ENCODE data around the gene MCCD1. TPM values are rescaled to one million over a fixed set of nuclear protein-coding genes. Genes with fewer than 3 reads are reported as not detected.

MCCD1 gene
- total RNA-seq, 1 experiment from 2014 or later, result not detected

- no TSS peak for BruUV-seq (replicated peaks)
- H3K27me3 Mint-ChIP-seq (ENCODE audit: insufficient read depth, unreplicated experiment), result no peaks in the 10 kb centered on the region
- TF ChIP-seq CTCF (IDR thresholded peaks at IDR 0.05; ENCODE audit: insufficient read depth in 1 of 2, low read depth in 1 of 2, low read length in 1 of 2, severe bottlenecking in 1 of 2, unreplicated experiment in 1 of 2), result no peak
- no peak for DNase-seq
- intact Hi-C loops (cut with micrococcal nuclease; ENCODE audit: unreplicated experiment), result no loop called here
- H3K9me3 ChIP-seq, result no peaks in the 10 kb centered on the region
- H3K27me3 ChIP-seq (replicated peaks; ENCODE audit: control insufficient read depth, insufficient read depth, low read length), result no peaks in the 10 kb centered on the region
- POLR2A ChIA-PET, result interaction anchor here (1.0 kb wide), 1 partner anchor 7 kb away, joined by 5 read pairs; the partner anchor contains the start of gene DDX39B
- no peaks in the 10 kb centered on the region; the same call in 1 of the 2 replicates for H3K4me1 ChIP-seq
- H3K36me3 Mint-ChIP-seq (ENCODE audit: insufficient read depth, unreplicated experiment), result peaks cover 99% of the 10 kb centered on the region
- peaks cover 17% of the 10 kb centered on the region for H3K4me1 Mint-ChIP-seq (ENCODE audit: low read depth, unreplicated experiment)
- CTCF ChIA-PET, result no interaction called here
- peaks cover 16% of the 10 kb centered on the region for H3K36me3 ChIP-seq (ENCODE audit: control insufficient read depth, insufficient read depth, low read length)
- H3K27ac Mint-ChIP-seq (ENCODE audit: unreplicated experiment), result no peak overlapping the region
- H3K9me3 Mint-ChIP-seq (ENCODE audit: unreplicated experiment), result no peaks in the 10 kb centered on the region
- no peak overlapping the region for H3K4me3 Mint-ChIP-seq (ENCODE audit: unreplicated experiment)
- H3K4me3 ChIP-seq (ENCODE audit: low read depth, low read length), result no peak overlapping the region
Measured at GRCh38 chr6:31534521-31535040, 5.8 kb downstream of the MCCD1 start.

DNA sequence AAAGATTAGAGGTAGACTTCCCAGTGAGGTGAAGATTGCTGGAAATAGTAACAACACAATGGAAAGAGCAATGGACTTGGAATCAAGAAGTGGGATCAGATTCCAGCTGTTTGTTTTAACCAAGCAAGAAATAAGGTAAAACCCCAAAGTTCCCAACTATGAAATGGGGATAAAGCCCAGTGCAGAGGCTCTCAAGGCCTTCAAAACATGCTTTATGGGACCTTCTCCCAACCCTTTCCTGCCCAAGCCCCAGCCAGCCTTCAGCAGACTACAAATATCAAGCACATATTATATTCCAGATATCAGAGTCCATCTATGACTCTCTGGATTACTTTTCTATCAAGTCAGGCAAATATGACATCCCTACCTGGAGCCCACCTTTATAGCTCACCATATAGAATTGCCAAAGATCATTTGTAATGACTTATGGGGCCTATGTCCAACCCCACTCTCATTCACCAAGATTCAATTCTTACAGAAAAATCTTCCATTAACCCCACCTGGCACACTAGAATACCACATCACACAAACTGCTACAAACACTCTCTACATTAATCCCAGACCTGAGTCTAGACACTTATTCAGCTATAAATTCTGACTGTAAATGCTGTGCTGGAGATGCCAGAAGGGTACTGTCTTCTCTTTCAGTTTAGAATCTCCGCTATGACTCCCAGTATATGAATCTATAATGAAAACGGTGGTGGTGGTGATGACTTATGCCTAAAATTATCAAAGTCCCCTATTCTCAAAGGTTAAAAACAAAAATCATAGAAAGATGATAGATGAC, 7.0 kb downstream of the MCCD1 start:
- Mint-ChIP-seq H3K4me3 (ENCODE audit: unreplicated experiment) (no peak overlapping the region), H3K4me1 (ENCODE audit: low read depth, unreplicated experiment) (peaks cover 18% of the 10 kb centered on the region)
- POLR2A ChIA-PET, result no interaction called here

More for the DNA sequence above, 7.0 kb downstream of the MCCD1 start:
- Histone ChIP-seq H3K4me1 (no peaks in the 10 kb centered on the region; the same call in 1 of the 2 replicates), H3K27me3 (replicated peaks; ENCODE audit: control insufficient read depth, insufficient read depth, low read length) (no peaks in the 10 kb centered on the region), H3K36me3 (ENCODE audit: control insufficient read depth, insufficient read depth, low read length) (peaks cover 15% of the 10 kb centered on the region), H3K4me3 (ENCODE audit: low read depth, low read length) (no peak overlapping the region), H3K9me3 (no peaks in the 10 kb centered on the region)
- DNase-seq, result no peak
- no peak overlapping the region for H3K27ac Mint-ChIP-seq (ENCODE audit: unreplicated experiment)
- H3K36me3 Mint-ChIP-seq (ENCODE audit: insufficient read depth, unreplicated experiment), result peaks cover 99% of the 10 kb centered on the region
- intact Hi-C loops (cut with micrococcal nuclease; ENCODE audit: unreplicated experiment), result no loop called here
- no peak for TF ChIP-seq CTCF (IDR thresholded peaks at IDR 0.05; ENCODE audit: insufficient read depth in 1 of 2, low read depth in 1 of 2, low read length in 1 of 2, severe bottlenecking in 1 of 2, unreplicated experiment in 1 of 2)
- H3K27me3 Mint-ChIP-seq (ENCODE audit: insufficient read depth, unreplicated experiment), result no peaks in the 10 kb centered on the region
- H3K9me3 Mint-ChIP-seq (ENCODE audit: unreplicated experiment), result no peaks in the 10 kb centered on the region
- CTCF ChIA-PET, result no interaction called here
- no TSS peak for BruUV-seq (replicated peaks)
